NCI-H226 (cell line): Measurements from ENCODE around the gene FAM124A.

Experiments
- DNase-seq: peaks from one replicate; pipeline ENCODE4 v3.0.0-alpha.2; 2015

The FAM124A gene

DNA sequence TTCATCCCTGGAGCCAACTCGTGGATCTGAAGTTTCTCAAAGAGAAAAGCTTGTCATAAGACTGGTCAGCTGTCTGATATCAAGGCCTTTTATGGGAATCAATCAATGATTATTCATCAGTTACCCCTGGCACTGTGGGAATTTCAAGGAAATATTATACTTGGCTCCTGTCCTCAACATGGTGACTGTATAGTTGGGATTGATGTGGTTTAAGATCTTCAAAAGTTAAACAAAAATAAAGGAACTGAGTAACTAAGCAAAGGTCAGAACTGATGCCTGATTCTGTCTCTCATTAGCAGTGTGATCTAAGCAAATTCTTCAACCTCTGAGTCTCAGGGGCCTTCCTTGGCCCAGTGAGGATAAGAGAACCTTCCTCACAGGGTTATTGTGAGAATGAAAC is 95.1 kb downstream of the FAM124A start:
- DNase-seq, result no peak

- no peak for DNase-seq
Observed at GRCh38 chr13:51318015-51318414, 95.8 kb downstream of the FAM124A start.

DNA sequence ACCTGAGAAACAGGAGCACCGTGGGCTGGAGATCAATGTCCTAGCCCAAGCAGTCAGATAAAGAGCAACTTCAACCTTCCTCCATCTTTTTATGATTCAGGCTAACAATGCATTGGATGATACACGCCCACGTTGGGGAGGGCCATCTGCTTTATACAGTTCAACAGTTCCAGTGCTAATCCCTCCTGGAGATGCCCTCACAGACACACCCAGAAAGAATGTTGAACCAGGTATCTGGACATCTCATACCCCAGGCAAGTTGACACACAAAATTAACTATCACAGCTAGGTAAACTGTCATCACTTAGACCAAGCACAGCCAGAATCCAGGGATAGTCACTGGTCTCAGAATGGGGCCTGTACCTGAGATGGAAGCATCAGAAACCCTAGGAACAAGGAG is 96.7 kb downstream of the FAM124A start:
- no peak for DNase-seq

DNA sequence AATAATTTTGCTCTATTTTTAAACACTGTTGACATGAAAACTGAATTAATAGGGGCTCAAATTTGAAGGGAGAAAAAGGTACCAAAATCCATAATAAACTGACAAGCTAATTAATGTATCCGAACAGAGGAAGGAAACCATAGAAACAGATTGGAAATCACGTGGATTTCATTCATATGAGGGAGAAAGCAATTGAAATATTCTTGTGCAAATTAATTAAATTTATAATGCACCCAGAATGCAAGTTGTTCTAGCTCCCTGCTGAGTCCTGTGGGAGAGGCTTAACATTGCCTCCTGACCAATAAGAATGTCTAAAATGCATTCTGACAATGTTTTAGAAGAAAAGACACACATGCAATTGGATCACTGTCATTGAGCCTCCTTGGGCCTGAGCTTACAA is 99.6 kb downstream of the FAM124A start:
- DNase-seq, result no peak

GRCh38 chr13:51322826-51323225 is 100.6 kb downstream of the FAM124A start:
- DNase-seq, result no peak

DNA sequence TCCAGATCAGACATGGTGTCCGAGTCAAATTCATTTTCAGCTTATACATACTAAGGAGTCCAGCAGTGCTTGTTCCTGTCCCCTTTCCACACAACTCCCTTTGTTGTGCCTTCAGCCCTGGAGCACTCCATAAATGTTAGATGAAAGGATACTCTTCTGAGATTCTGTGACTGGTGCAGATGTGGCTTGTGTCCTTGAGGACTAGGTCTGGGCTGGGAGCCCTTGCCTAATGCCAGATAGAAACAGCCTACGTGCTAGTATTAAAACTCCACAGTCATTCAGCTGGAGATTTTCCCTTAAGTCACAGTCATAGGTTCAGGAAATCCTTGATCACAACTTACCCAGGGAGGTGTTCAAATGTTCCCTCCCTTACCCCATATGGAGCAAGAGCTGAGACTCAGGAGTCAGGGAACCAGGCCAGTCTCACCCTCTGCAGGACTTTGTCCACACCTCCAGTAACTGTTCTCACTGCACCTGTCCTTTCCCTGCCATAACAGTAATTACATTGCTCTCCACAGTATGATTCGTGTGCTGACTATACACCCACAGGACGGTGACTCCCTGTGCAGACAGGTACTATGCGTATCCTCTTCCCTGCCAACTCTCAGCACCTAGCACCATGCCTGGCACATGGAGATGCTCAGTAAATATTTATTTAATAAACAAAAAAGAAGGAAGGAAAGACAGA is 101.8 kb downstream of the FAM124A start:
- no peak for DNase-seq

GRCh38 chr13:51324714-51325420 is 102.7 kb downstream of the FAM124A start:
- no peak for DNase-seq

DNA sequence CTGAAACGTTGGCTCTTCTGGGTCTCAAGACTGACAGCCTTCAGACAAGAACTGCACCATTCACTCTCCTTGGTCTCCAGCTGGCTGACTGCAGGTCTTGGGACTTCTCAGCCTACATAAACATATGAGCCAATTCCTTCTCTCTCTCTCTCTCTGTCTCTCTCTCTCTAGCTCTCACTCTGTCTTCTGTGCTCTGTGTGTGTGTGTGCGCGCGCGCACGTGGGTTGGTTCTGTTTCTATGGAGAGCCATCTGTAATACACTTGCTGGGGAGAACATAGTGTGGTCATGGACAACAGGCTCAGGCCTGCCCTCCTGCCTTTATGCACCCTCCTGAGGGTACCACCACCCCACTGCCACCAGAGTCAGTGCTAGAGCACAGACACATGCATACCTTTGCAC is 103.6 kb downstream of the FAM124A start:
- DNase-seq, result no peak

DNA sequence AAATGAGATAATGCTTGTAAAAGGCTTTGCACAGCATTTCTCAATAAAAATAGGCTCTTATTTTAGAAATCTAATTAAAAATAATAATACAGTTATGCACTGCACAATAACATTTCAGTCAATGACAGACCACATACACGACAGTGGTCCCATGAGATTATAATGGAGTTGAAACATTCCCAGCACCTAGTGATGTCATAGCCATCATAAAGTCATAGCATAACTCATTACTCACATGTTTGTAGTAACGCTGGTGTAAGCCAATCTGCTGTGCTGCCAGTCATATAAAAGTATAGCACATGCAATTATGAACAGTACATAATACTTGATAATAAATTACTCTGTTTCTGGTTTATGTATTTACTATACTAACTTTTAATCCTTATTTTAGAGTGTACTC is 104.6 kb downstream of the FAM124A start:
- no peak for DNase-seq

DNA sequence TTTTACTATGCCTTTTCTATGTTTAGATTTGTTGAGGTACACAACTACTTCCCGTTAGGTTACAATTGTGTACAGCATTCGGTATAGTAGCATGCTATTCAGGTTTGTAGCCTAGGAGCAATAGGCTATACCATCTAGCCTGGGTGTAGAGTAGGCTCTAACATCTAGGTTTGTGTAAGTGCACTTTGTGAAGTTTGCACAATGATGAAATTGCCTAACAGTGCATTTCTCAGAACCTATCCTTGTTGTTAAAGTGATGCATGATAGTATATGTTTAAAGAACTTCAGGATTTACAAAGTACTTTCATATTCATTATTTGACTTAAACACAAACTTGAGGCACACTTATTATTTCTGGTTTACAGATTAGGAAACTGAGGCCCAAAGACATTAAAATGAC is 105.8 kb downstream of the FAM124A start:
- DNase-seq, result no peak

DNA sequence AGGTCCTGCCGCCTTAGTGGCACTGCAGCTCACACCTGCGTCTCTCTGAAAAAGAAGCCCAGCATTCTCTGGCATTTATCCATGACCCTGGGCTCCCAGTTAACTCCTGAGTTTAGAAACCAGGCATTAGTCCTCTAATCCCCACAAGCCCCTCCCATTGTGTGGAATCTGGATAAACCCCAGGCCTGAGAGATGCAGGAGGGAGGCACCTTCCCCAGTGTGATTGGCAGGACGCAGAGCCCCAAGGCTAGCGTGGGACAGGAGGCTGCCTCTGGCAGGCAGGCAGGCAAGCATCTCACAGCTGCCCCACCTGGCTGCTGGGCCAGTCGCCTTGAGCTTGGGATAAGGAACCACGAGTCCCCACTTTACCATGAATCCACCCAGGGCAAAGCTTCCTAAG is 106.3 kb downstream of the FAM124A start:
- no peak for DNase-seq

DNA sequence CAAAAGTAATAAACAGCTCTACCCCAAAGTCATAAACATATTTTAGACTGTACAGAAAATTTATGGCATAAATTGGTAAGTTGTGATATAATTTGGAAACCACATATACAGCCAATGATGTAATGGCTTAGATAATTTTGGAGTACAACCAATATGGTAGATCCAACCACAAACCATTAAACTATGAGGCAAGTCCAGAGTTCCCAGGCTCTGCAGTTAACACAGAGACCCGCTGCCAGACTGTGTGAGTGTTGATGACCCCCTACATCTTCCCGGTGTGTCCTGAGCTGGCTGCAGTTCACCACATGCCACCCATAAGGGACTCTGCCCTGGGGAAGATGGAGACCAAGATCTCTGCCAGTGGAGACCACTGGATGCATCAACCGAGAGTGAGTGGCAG is 107.4 kb downstream of the FAM124A start:
- DNase-seq, result no peak

DNA sequence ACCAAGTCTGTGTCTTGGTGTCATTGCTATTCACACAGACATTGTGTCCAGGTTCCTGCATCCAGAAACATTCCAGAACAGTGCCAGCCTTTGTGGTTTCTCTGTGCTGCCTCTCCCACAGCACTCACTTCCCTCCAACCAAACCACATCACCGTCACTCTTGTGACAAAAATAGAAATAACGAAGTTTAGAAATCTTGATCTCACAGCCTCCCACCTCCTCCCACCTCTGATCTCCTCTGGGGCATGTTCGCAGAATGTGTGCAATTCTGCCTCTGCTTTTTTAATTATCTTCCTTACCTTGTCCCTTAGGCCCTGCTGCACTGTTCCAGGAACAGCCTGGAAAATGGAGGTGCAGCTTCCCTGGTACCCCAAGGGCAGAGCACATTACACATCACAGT is 108.6 kb downstream of the FAM124A start:
- no peak for DNase-seq

DNA sequence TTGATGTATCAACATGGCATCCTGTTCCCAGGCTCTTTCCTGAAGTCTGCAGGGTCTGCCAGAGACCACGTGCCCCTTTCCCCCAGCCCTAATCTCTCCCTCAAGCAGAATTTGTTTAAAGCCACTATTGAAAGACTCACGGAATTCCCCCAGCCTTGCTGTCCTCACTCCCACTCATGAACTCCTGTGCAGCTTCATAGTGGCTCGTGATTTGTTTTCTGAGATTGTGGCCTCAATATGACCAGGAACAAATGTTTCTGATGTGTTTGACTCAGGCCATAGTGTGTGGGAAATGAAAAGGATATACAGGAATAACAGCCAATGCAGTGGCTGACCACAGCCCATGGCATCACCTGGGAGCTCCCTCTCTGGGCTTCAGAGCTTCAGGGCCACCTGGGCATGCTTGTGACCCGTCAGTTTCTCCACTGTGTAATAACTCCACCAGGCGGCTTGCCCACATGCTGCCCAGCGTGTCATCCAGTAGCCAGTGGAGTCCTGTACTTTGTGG is 109.2 kb downstream of the FAM124A start:
- DNase-seq, result no peak

- no peak for DNase-seq
Observed at GRCh38 chr13:51332566-51333361, 110.6 kb downstream of the FAM124A start.

- no peak for DNase-seq
Observed at GRCh38 chr13:51333421-51333820, 111.2 kb downstream of the FAM124A start.

GRCh38 chr13:51333826-51334225 is 111.6 kb downstream of the FAM124A start:
- DNase-seq, result no peak
